ENCODE results near the gene GSX1. TPM values are rescaled to one million over a fixed set of nuclear protein-coding genes. Genes with fewer than 3 reads are reported as not detected.

Gene GSX1
- total and polyA plus RNA-seq, 2 experiments from 2014 or later = not detected

DNA sequence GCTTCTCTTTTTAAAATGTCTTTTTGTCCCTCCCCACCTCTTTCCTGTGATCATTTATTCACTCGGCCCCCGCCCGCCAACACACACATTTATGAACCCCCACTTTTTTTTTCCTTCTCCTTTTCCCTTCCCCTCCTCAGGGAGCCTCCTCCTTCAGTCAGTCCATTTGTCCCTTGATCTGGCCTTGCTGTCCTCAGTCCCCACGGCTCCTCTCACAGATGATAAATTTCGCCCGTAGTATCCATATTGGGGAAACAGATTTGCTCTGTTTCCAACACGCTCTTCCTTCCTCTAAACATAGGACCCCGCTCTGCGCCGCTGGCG is 2.0 kb downstream of the GSX1 start:
- DNase-seq (ENCODE audit: low spot score) = no peak
- H3K27ac ChIP-seq = no peak overlapping the region
- H3K4me2 ChIP-seq = no peak overlapping the region
- no peak overlapping the region for H3K4me3 ChIP-seq
- no peaks in the 10 kb centered on the region for H3K9me3 ChIP-seq (ENCODE audit: low read depth)
- H3K4me1 ChIP-seq (ENCODE audit: insufficient read depth) = peaks cover 6% of the 10 kb centered on the region
- 21% methylated on average over 8 of the region's 11 CpGs for WGBS (ENCODE audit: low lambda C conversion rate, missing lambda C conversion rate)
- TF ChIP-seq EZH2 (IDR thresholded peaks at IDR 0.05; ENCODE audit: borderline replicate concordance) (no peak), EZH2phosphoT487 (IDR thresholded peaks at IDR 0.05; ENCODE audit: low read depth, severe bottlenecking, unreplicated experiment) (no peak)
- TF ChIP-seq, protein P1, sequence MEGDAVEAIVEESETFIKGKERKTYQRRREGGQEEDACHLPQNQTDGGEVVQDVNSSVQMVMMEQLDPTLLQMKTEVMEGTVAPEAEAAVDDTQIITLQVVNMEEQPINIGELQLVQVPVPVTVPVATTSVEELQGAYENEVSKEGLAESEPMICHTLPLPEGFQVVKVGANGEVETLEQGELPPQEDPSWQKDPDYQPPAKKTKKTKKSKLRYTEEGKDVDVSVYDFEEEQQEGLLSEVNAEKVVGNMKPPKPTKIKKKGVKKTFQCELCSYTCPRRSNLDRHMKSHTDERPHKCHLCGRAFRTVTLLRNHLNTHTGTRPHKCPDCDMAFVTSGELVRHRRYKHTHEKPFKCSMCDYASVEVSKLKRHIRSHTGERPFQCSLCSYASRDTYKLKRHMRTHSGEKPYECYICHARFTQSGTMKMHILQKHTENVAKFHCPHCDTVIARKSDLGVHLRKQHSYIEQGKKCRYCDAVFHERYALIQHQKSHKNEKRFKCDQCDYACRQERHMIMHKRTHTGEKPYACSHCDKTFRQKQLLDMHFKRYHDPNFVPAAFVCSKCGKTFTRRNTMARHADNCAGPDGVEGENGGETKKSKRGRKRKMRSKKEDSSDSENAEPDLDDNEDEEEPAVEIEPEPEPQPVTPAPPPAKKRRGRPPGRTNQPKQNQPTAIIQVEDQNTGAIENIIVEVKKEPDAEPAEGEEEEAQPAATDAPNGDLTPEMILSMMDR (IDR thresholded peaks at IDR 0.05; ENCODE audit: poor library complexity) = no peak
- no peak overlapping the region for H2AFZ ChIP-seq
- no peaks in the 10 kb centered on the region for H3K36me3 ChIP-seq (replicated peaks; ENCODE audit: insufficient read depth, low read depth)
- no peaks in the 10 kb centered on the region for H4K20me1 ChIP-seq (ENCODE audit: insufficient read depth, poor library complexity, severe bottlenecking)
- H3K9me2 ChIP-seq (replicated peaks; ENCODE audit: insufficient read depth) = no peaks in the 10 kb centered on the region
- no peaks in the 10 kb centered on the region for H3K79me2 ChIP-seq
- peaks cover 100% of the 10 kb centered on the region for H3K27me3 ChIP-seq

- H3K9me2 ChIP-seq (replicated peaks; ENCODE audit: insufficient read depth) = no peaks in the 10 kb centered on the region
- no peaks in the 10 kb centered on the region for H3K36me3 ChIP-seq (replicated peaks; ENCODE audit: insufficient read depth, low read depth)
- 4% methylated on average over 44 of the region's 44 CpGs for WGBS (ENCODE audit: low lambda C conversion rate, missing lambda C conversion rate)
- H3K79me2 ChIP-seq = no peaks in the 10 kb centered on the region
- no peak for DNase-seq (ENCODE audit: low spot score)
- H3K4me2 ChIP-seq = no peak overlapping the region
- H4K20me1 ChIP-seq (ENCODE audit: insufficient read depth, poor library complexity, severe bottlenecking) = no peaks in the 10 kb centered on the region
- no peak for TF ChIP-seq EZH2phosphoT487 (IDR thresholded peaks at IDR 0.05; ENCODE audit: low read depth, severe bottlenecking, unreplicated experiment)
- peak; percentile 78 for TF ChIP-seq EZH2 (IDR thresholded peaks at IDR 0.05; ENCODE audit: borderline replicate concordance)
- no peak overlapping the region for H3K4me3 ChIP-seq
- no peak overlapping the region for H2AFZ ChIP-seq
- no peaks in the 10 kb centered on the region for H3K9me3 ChIP-seq (ENCODE audit: low read depth)
- H3K27me3 ChIP-seq = peaks cover 100% of the 10 kb centered on the region
- no peak overlapping the region for H3K27ac ChIP-seq
- peaks cover under 1% of the 10 kb centered on the region for H3K4me1 ChIP-seq (ENCODE audit: insufficient read depth)
Observed at GRCh38 chr13:27794921-27795717, 2.8 kb downstream of the GSX1 start.

DNA sequence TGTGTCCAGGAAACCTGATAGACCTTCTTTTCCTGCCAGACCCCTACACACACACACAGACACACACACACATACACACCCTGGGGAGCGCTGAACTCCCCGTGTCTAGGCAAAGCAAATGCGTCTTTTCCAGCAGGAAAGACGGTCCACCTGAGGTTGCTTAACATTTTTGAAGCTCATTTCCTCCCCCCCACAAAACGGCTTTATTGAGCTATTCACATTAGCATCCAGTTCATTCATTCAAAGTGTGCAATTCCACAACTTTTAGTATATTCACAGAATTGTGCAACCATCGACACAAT is 3.4 kb downstream of the GSX1 start:
- H3K4me3 ChIP-seq = no peak overlapping the region
- peaks cover 100% of the 10 kb centered on the region for H3K27me3 ChIP-seq
- H4K20me1 ChIP-seq (ENCODE audit: insufficient read depth, poor library complexity, severe bottlenecking) = no peaks in the 10 kb centered on the region
- no peaks in the 10 kb centered on the region for H3K79me2 ChIP-seq
- no peaks in the 10 kb centered on the region for H3K36me3 ChIP-seq (replicated peaks; ENCODE audit: insufficient read depth, low read depth)
- no peaks in the 10 kb centered on the region for H3K4me1 ChIP-seq (ENCODE audit: insufficient read depth)
- H3K4me2 ChIP-seq = no peak overlapping the region
- 19% methylated on average over 6 of the region's 6 CpGs for WGBS (ENCODE audit: low lambda C conversion rate, missing lambda C conversion rate)
- H3K9me3 ChIP-seq (ENCODE audit: low read depth) = no peaks in the 10 kb centered on the region
- DNase-seq (ENCODE audit: low spot score) = no peak
- H2AFZ ChIP-seq = no peak overlapping the region
- no peak overlapping the region for H3K27ac ChIP-seq
- no peaks in the 10 kb centered on the region for H3K9me2 ChIP-seq (replicated peaks; ENCODE audit: insufficient read depth)
- no peak for TF ChIP-seq EZH2 (IDR thresholded peaks at IDR 0.05; ENCODE audit: borderline replicate concordance)
- no peak for TF ChIP-seq EZH2phosphoT487 (IDR thresholded peaks at IDR 0.05; ENCODE audit: low read depth, severe bottlenecking, unreplicated experiment)
- TF ChIP-seq, protein P1 (IDR thresholded peaks at IDR 0.05; ENCODE audit: poor library complexity) = no peak

GRCh38 chr13:27796544-27797227 is 4.4 kb downstream of the GSX1 start:
- Histone ChIP-seq H3K79me2 (no peaks in the 10 kb centered on the region), H4K20me1 (ENCODE audit: insufficient read depth, poor library complexity, severe bottlenecking) (no peaks in the 10 kb centered on the region), H3K9me2 (replicated peaks; ENCODE audit: insufficient read depth) (no peaks in the 10 kb centered on the region), H3K36me3 (replicated peaks; ENCODE audit: insufficient read depth, low read depth) (no peaks in the 10 kb centered on the region), H3K27me3 (peaks cover 96% of the 10 kb centered on the region), H3K4me1 (ENCODE audit: insufficient read depth) (no peaks in the 10 kb centered on the region), H3K27ac (no peak overlapping the region), H3K4me3 (no peak overlapping the region), H3K4me2 (peak overlapping the region; percentile 69), H3K9me3 (ENCODE audit: low read depth) (no peaks in the 10 kb centered on the region), H2AFZ (no peak overlapping the region)
- 3% methylated on average over 24 of the region's 24 CpGs for WGBS (ENCODE audit: low lambda C conversion rate, missing lambda C conversion rate)
- DNase-seq (ENCODE audit: low spot score) = no peak
- TF ChIP-seq EZH2phosphoT487 (IDR thresholded peaks at IDR 0.05; ENCODE audit: low read depth, severe bottlenecking, unreplicated experiment) (no peak), EZH2 (IDR thresholded peaks at IDR 0.05; ENCODE audit: borderline replicate concordance) (no peak)
- TF ChIP-seq, protein P1 (IDR thresholded peaks at IDR 0.05; ENCODE audit: poor library complexity) = no peak

Measured in hepatocyte (in vitro differentiated cells).